ENCODE results near the gene POR. TPM values are rescaled to one million over a fixed set of nuclear protein-coding genes. Genes with fewer than 3 reads are reported as not detected.

The POR gene
- total and polyA plus RNA-seq, 2 of the 13 experiments (the other 11 are each of a cell fraction or from before 2014, with no cell fraction given): 145 to 266 TPM

GRCh38 chr7:75981453-75982305 is 66.7 kb downstream of the POR start (continued):
- TF ChIP-seq RBM22 (optimal IDR thresholded peaks at IDR 0.05; ENCODE audit: low read length) (peak; percentile 75), ZNF33B (CRISPR knock-in tag; IDR thresholded peaks at IDR 0.05) (no peak), AGO1 (IDR thresholded peaks at IDR 0.05; ENCODE audit: low read depth, low read length, poor library complexity, severe bottlenecking) (peak; percentile 42)

DNA sequence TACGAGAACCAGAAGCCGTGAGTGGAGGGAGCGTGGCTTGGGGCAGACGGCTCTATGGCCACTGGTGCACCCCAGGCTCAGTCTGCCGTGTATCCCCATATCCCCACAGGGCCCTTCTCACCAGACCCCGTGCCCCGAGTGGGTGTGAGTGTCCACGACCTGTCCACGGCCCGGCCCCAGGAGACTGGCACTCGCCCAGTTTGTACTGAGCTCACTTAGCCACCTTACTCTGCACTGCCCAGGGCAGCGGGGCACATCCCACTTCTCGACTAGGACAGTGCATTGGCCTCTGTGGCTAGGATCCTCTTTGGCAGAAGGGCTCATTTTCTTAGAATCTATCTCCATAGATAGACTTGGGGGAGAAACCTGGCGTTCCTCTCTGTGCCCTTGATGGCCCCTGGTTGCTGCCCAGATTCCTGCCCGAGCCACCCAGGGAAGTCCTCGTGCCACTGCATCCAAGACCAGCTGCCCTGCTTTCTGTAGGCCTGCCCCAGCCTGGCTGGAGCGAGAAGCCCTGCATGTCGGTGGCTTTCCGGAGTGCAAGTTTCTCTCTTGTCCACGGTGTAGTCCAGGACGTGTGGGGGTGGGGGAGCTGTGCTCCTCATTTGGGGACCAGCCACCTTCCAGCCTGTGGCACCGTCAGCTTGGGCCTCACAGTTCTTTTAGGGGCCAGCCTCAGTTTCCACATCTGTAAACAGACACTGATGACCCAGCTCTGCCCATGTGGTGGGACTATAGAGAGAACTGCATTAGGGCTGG is 67.5 kb downstream of the POR start:
- in situ Hi-C loops (cut with HindIII; ENCODE audit: extremely low pct_ligation_motif_present, low pct_unique_long_range_greater_than_20kb): no loop called here
- H3K79me2 ChIP-seq (ENCODE audit: insufficient read depth, low read length): peaks cover 2% of the 10 kb centered on the region
- DNase-seq (ENCODE audit: low spot score) (no peak), FAIRE-seq (no peak), ATAC-seq (no peak)
- 94% methylated on average over 18 of the region's 22 CpGs for WGBS (ENCODE audit: low lambda C conversion rate)
- H3K4me1 ChIP-seq (ENCODE audit: insufficient read depth, low read length): no peaks in the 10 kb centered on the region; the same call in 1 of the 2 replicates
- no peaks in the 10 kb centered on the region for H3K27me3 ChIP-seq (ENCODE audit: control insufficient read depth in 1 of 2, insufficient read depth in 2 of 2, low read length in 2 of 2)
- H3K36me3 ChIP-seq (replicated peaks in 1 of 2; ENCODE audit: control insufficient read depth in 1 of 2, insufficient read depth in 2 of 2, low read length in 2 of 2): peaks cover 60 to 96% of the 10 kb centered on the region in 2 experiments
- H3K9me3 ChIP-seq (ENCODE audit: low read length): no peaks in the 10 kb centered on the region
- H2AFZ ChIP-seq (ENCODE audit: low read length): no peak overlapping the region
- no TSS peak for BruUV-seq (replicated peaks)
- TF ChIP-seq ARID2 (CRISPR knock-in tag; IDR thresholded peaks at IDR 0.05; ENCODE audit: borderline replicate concordance) (no peak), ZNF235 (CRISPR knock-in tag; IDR thresholded peaks at IDR 0.05; ENCODE audit: borderline replicate concordance) (no peak), PHF21A (CRISPR knock-in tag; IDR thresholded peaks at IDR 0.05) (no peak), AGO2 (optimal IDR thresholded peaks at IDR 0.05; ENCODE audit: low read depth, low read length) (peak; percentile 81), DNMT3B (CRISPR knock-in tag; conservative IDR thresholded peaks at IDR 0.05) (no peak), CBX1 (IDR thresholded peaks at IDR 0.05; ENCODE audit: low read depth) (no peak), TBP (CRISPR knock-in tag; IDR thresholded peaks at IDR 0.05) (no peak), FOXJ3 (CRISPR knock-in tag; IDR thresholded peaks at IDR 0.05; ENCODE audit: borderline replicate concordance) (no peak), HDAC6 (IDR thresholded peaks at IDR 0.05; ENCODE audit: low read depth, low read length) (no peak), RBM22 (optimal IDR thresholded peaks at IDR 0.05; ENCODE audit: low read length) (peak; percentile 4), HNRNPL (IDR thresholded peaks at IDR 0.05; ENCODE audit: low read depth, low read length) (0 out of 2 replicates have a peak, but pooled peaks have one; percentile 33), TSC22D2 (CRISPR knock-in tag; IDR thresholded peaks at IDR 0.05; ENCODE audit: borderline replicate concordance) (no peak)
- no peak overlapping the region for H3K4me3 ChIP-seq (replicated peaks in 1 of 3; ENCODE audit: insufficient read depth in 1 of 3, low read depth in 2 of 3, low read length in 3 of 3)
- H3K27ac ChIP-seq (ENCODE audit: extremely low read length, insufficient read depth, low read length): no peak overlapping the region
- no peak overlapping the region for H3K9ac ChIP-seq (ENCODE audit: insufficient read depth, low read depth, low read length)
- intact Hi-C loops (cut with micrococcal nuclease; ENCODE audit: unreplicated experiment): no loop called here
- peaks cover 10% of the 10 kb centered on the region for H4K20me1 ChIP-seq (ENCODE audit: insufficient read depth, low read length)
- no peak overlapping the region for H3K4me2 ChIP-seq (ENCODE audit: low read depth, low read length)
- ChIA-PET POLR2A (no interaction called here), CTCF (ENCODE audit: low intra/inter-chr PET ratio, low total read pairs) (no interaction called here)
